Naive thymus-derived CD4-positive, alpha-beta T cell (primary cell): ENCODE data around the gene WNT3A. TPM values are rescaled to one million over a fixed set of nuclear protein-coding genes. Genes with fewer than 3 reads are reported as not detected.
A peak's percentile ranks its signal among the peaks of the same experiment; 100 is the strongest.

Source experiments
- ATAC-seq: fragments of 150-1000 bp; cut with Tn5 transposase; 2 replicates; pipeline ENCODE4 v1.10.0; 2021; ENCODE audit warnings: mild to moderate bottlenecking, moderate library complexity
- CTCF ChIA-PET: fragments of 350-600 bp; sonication (Branson Sonifier 250); formaldehyde crosslinking; loops from one replicate; lab custom pipeline; 2021; ENCODE audit warnings: antibody characterized with exemption; lab: Charles Lee
- POLR2A ChIA-PET: fragments of 350-600 bp; sonication (Branson Sonifier 250); formaldehyde crosslinking; loops from one replicate; lab custom pipeline; 2021; ENCODE audit warnings: antibody characterized with exemption, inconsistent platforms; lab: Charles Lee
- DNase-seq, 9 donors: peaks; one replicate each; pipeline versions ENCODE4 v3.0.0 to v3.0.0-alpha.2; 2020 to 2022; ENCODE audit warnings: mixed read lengths in 1 of 9
- H3K27ac ChIP-seq: one replicate; pipeline ENCODE4 v1.7.0; 2013; ENCODE audit warnings: mild to moderate bottlenecking, low read depth, low read length, moderate library complexity
- H3K27me3 ChIP-seq, 2 donors: one replicate each; pipeline ENCODE4 v1.7.0; 2013; ENCODE audit warnings: low read length in 2 of 2, mild to moderate bottlenecking in 2 of 2, moderate library complexity in 2 of 2; ENCODE audit not compliant: control insufficient read depth in 2 of 2, insufficient read depth in 2 of 2
- H3K36me3 ChIP-seq, 3 experiments: 1 replicate in 2 of 3; 2 replicates in 1 of 3; pipeline ENCODE4 v1.7.0; 2013; ENCODE audit warnings: low read length in 3 of 3, mild to moderate bottlenecking in 3 of 3, moderate library complexity in 1 of 3; ENCODE audit not compliant: insufficient read depth in 3 of 3, control insufficient read depth in 2 of 3
- H3K4me1 ChIP-seq, 2 donors: one replicate each; pipeline ENCODE4 v1.7.0; 2013; ENCODE audit warnings: low read length in 2 of 2, mild to moderate bottlenecking in 2 of 2, moderate library complexity in 1 of 2; ENCODE audit not compliant: control insufficient read depth in 2 of 2, insufficient read depth in 2 of 2
- H3K4me3 ChIP-seq: 2 replicates; pipeline ENCODE4 v1.7.0; 2013; ENCODE audit warnings: mild to moderate bottlenecking, low read length
- H3K9me3 ChIP-seq, 3 experiments: 1 replicate in 2 of 3; 2 replicates in 1 of 3; pipeline ENCODE4 v1.7.0; 2013; ENCODE audit warnings: low read length in 3 of 3; ENCODE audit not compliant: control insufficient read depth in 2 of 3
- H3K27ac Mint-ChIP-seq, 9 donors: one replicate each; pipeline ENCODE4 v1.8.0; 2020 to 2022; ENCODE audit warnings: mixed read lengths in 9 of 9, mild to moderate bottlenecking in 8 of 9, moderate library complexity in 5 of 9, inconsistent platforms in 2 of 9
- H3K27me3 Mint-ChIP-seq, 5 donors: one replicate each; pipeline ENCODE4 v1.8.0; 2021 to 2022; ENCODE audit warnings: mixed read lengths in 5 of 5, mild to moderate bottlenecking in 1 of 5
- H3K36me3 Mint-ChIP-seq, 5 donors: one replicate each; pipeline ENCODE4 v1.8.0; 2020 to 2022; ENCODE audit warnings: mixed read lengths in 5 of 5, mild to moderate bottlenecking in 3 of 5, inconsistent platforms in 1 of 5
- H3K4me1 Mint-ChIP-seq, 7 donors: one replicate each; pipeline ENCODE4 v1.8.0; 2020 to 2022; ENCODE audit warnings: mixed read lengths in 7 of 7, mild to moderate bottlenecking in 3 of 7, inconsistent platforms in 1 of 7
- H3K4me3 Mint-ChIP-seq, 10 donors: one replicate each; pipeline ENCODE4 v1.8.0; 2020 to 2022; ENCODE audit warnings: mild to moderate bottlenecking in 10 of 10, mixed read lengths in 10 of 10, moderate library complexity in 6 of 10, inconsistent platforms in 2 of 10
- H3K9me3 Mint-ChIP-seq, 11 donors: one replicate each; pipeline ENCODE4 v1.8.0; 2020 to 2022; ENCODE audit warnings: mixed read lengths in 11 of 11, mild to moderate bottlenecking in 4 of 11, inconsistent platforms in 1 of 11, moderate library complexity in 1 of 11
- intact Hi-C, 2 donors: fragments of 100-400 bp; cut with micrococcal nuclease; formaldehyde crosslinking; loops; one replicate each; pipeline ENCODE4 v1.15.1; 2023
- polyA plus RNA-seq, 2 donors: library from polyadenylated mRNA; unstranded; fragments of 300-500 nt; fragmentation: Illumina TruSeq; gene quantifications; one replicate each; pipeline ENCODE4 v1.2.3, GENCODE V29; 2021
- total RNA-seq, 6 experiments: library from RNA in 5 of 6; stranded (reverse) in 5 of 6; gene quantifications; 1 replicate in 5 of 6; 2 replicates in 1 of 6; pipeline ENCODE4 v1.2.3 and lab custom pipeline; 2021 to 2026

WNT3A gene
- total and polyA plus RNA-seq, 7 experiments from 2014 or later = not detected

DNA sequence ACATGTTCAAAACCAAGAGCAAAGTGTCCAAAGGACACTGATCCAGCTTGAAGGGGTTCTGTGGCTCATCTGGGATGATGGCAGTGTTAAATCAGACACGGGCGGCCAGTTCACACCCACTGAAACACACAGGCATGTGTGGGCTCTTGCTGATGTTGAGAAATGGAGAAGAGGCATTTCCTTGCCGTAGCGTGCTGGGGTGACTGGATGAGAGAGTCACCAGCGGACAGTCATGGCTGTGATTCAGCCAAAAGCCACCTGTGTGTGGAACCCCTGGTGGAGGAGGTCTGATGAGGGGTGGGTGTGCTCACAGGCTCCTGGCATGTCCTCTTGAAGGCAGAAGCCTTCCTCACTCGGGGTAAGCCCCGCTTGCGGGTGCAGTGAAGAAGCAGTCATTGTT is 89.1 kb downstream of the WNT3A start:
- CTCF ChIA-PET = no interaction called here
- Mint-ChIP-seq H3K27ac (peak overlapping the region in 4 of 9 donors; percentile 42 to 87 (median 69)), H3K4me3 (peak overlapping the region in 3 of 10 donors; percentile 4 to 41 (median 24)), H3K27me3 (no peaks in the 10 kb centered on the region), H3K4me1 (peaks cover 21 to 50% (median 43%) of the 10 kb centered on the region in 7 donors), H3K9me3 (peaks cover 0 to 19% (median 8%) of the 10 kb centered on the region in 11 donors), H3K36me3 (peaks cover 6 to 50% (median 25%) of the 10 kb centered on the region in 5 donors)
- Histone ChIP-seq H3K27me3 (no peaks in the 10 kb centered on the region), H3K4me3 (no peak overlapping the region), H3K27ac (no peak overlapping the region), H3K36me3 (peaks cover 6 to 65% (median 11%) of the 10 kb centered on the region in 3 experiments), H3K4me1 (peaks cover 17 to 23% of the 10 kb centered on the region in 2 donors), H3K9me3 (peaks cover 0 to 13% (median 0%) of the 10 kb centered on the region in 3 experiments)
- POLR2A ChIA-PET = interaction anchor here (1.1 to 1.9 kb wide), 2 partner anchors 9 to 14 kb away, joined by 3 to 5 read pairs; partner anchors contain the start of gene ARF1
- ATAC-seq = no peak
- intact Hi-C loops = no loop called here
- DNase-seq = no peak

DNA sequence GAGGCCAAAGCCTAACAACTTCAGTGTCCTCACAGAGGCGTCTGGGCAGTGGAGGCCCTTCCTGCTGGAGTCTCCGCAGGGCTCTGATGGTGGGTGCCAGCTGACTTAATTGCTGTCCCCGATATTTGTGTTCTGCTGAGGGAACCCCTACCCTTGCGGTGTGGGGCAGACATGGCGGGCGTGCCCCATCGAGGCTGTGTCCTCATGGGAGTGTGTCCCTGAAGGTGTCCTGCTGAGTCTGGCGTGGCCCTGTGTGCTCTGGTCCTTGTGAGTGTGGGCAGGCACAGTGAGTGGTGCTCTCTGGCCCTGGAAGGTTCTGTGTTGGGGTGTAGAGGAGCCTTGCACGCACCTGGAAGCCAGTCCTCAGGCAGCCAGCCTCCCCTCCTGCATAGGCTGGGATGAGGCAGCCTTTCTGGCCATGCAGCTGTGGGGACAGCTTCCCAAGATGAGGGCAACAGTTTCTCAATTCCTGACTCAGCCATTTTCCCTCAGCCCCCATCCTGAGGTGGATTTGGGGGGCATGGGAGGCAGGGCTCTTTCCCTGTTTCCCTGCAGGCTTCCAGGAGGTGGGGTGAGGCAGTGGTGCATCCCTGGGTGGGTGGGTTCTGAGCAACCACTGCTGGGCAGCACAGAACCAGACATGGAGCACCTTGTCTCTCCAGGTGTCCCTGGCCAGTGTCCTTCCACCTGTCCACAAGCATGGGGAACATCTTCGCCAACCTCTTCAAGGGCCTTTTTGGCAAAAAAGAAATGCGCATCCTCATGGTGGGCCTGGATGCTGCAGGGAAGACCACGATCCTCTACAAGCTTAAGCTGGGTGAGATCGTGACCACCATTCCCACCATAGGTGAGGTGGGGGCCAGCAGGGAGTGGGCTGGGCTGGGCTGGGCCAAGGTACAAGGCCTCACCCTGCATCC is 89.9 kb downstream of the WNT3A start:
- peaks cover 0 to 19% (median 8%) of the 10 kb centered on the region in 11 donors for H3K9me3 Mint-ChIP-seq
- no peak for ATAC-seq
- Histone ChIP-seq H3K27ac (no peak overlapping the region), H3K27me3 (no peaks in the 10 kb centered on the region), H3K36me3 (peaks cover 6 to 65% (median 11%) of the 10 kb centered on the region in 3 experiments), H3K9me3 (peaks cover 0 to 13% (median 0%) of the 10 kb centered on the region in 3 experiments), H3K4me1 (peaks cover 14 to 21% of the 10 kb centered on the region in 2 donors), H3K4me3 (no peak overlapping the region)
- ChIA-PET CTCF (no interaction called here), POLR2A (interaction anchor here (1.9 to 2.2 kb wide), 3 partner anchors 9 to 13 kb away, joined by 5 to 10 read pairs (median 8); partner anchors contain the start of genes ARF1 and MRPL55)
- DNase-seq = no peak
- no peak overlapping the region for H3K4me3 Mint-ChIP-seq
- H3K36me3 Mint-ChIP-seq = peaks cover 6 to 43% (median 25%) of the 10 kb centered on the region in 5 donors
- H3K27me3 Mint-ChIP-seq = no peaks in the 10 kb centered on the region
- peak overlapping the region in 1 of 9 donors; percentile 67 for H3K27ac Mint-ChIP-seq
- peaks cover 18 to 50% (median 42%) of the 10 kb centered on the region in 7 donors for H3K4me1 Mint-ChIP-seq
- intact Hi-C loops = no loop called here

DNA sequence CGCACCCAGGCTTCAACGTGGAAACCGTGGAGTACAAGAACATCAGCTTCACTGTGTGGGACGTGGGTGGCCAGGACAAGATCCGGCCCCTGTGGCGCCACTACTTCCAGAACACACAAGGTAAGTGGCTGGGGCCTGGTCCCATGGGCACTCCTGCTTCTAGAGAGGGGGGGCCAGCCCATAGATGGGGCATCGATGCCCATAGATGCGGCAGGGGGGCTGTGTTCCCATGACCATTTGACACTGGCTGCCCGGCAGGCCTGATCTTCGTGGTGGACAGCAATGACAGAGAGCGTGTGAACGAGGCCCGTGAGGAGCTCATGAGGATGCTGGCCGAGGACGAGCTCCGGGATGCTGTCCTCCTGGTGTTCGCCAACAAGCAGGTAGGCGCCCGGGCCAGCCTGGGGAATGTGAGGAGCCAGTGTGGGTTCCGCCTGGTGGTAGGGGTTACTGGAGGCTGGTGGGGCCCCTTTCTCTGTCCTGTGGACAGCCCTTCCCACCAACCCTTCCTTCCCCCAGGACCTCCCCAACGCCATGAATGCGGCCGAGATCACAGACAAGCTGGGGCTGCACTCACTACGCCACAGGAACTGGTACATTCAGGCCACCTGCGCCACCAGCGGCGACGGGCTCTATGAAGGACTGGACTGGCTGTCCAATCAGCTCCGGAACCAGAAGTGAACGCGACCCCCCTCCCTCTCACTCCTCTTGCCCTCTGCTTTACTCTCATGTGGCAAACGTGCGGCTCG is 90.7 kb downstream of the WNT3A start:
- peaks cover 12 to 19% of the 10 kb centered on the region in 2 donors for H3K4me1 ChIP-seq
- H3K27ac ChIP-seq = no peak overlapping the region
- peaks cover 6 to 65% (median 11%) of the 10 kb centered on the region in 3 experiments for H3K36me3 ChIP-seq
- Mint-ChIP-seq H3K27me3 (no peaks in the 10 kb centered on the region), H3K27ac (peak overlapping the region in 3 of 9 donors; percentile 26 to 86 (median 81)), H3K9me3 (peaks cover 0 to 19% (median 8%) of the 10 kb centered on the region in 11 donors), H3K4me1 (peaks cover 18 to 41% (median 34%) of the 10 kb centered on the region in 7 donors), H3K36me3 (peaks cover 6 to 36% (median 25%) of the 10 kb centered on the region in 5 donors), H3K4me3 (no peak overlapping the region)
- ChIA-PET CTCF (no interaction called here), POLR2A (interaction anchor here (2.0 to 2.2 kb wide), 2 partner anchors 11 to 14 kb away, joined by 8 to 10 read pairs; partner anchors contain the start of genes ARF1 and MRPL55)
- ATAC-seq (no peak), DNase-seq (no peak)
- intact Hi-C loops = no loop called here
- H3K4me3 ChIP-seq = no peak overlapping the region
- H3K27me3 ChIP-seq = no peaks in the 10 kb centered on the region
- peaks cover 0 to 13% (median 0%) of the 10 kb centered on the region in 3 experiments for H3K9me3 ChIP-seq

DNA sequence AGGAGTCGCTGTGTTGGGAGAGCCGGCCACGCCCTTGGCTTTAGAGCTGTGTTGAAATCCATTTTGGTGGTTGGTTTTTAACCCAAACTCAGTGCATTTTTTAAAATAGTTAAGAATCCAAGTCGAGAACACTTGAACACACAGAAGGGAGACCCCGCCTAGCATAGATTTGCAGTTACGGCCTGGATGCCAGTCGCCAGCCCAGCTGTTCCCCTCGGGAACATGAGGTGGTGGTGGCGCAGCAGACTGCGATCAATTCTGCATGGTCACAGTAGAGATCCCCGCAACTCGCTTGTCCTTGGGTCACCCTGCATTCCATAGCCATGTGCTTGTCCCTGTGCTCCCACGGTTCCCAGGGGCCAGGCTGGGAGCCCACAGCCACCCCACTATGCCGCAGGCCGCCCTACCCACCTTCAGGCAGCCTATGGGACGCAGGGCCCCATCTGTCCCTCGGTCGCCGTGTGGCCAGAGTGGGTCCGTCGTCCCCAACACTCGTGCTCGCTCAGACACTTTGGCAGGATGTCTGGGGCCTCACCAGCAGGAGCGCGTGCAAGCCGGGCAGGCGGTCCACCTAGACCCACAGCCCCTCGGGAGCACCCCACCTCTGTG is 91.6 kb downstream of the WNT3A start:
- POLR2A ChIA-PET = interaction anchor here (2.0 to 2.2 kb wide), 2 partner anchors 10 to 15 kb away, joined by 8 to 10 read pairs; partner anchors contain the start of genes ARF1 and MRPL55
- peak overlapping the region in 1 of 10 donors; percentile 42 for H3K4me3 Mint-ChIP-seq
- H3K27me3 Mint-ChIP-seq = no peaks in the 10 kb centered on the region
- H3K36me3 Mint-ChIP-seq = peaks cover 6 to 29% (median 25%) of the 10 kb centered on the region in 5 donors
- Histone ChIP-seq H3K4me3 (no peak overlapping the region), H3K27me3 (no peaks in the 10 kb centered on the region), H3K36me3 (peaks cover 6 to 69% (median 11%) of the 10 kb centered on the region in 3 experiments), H3K4me1 (peaks cover 14 to 20% of the 10 kb centered on the region in 2 donors), H3K9me3 (peaks cover 0 to 13% (median 0%) of the 10 kb centered on the region in 3 experiments), H3K27ac (no peak overlapping the region)
- DNase-seq = no peak
- H3K9me3 Mint-ChIP-seq = peaks cover 0 to 23% (median 10%) of the 10 kb centered on the region in 11 donors
- CTCF ChIA-PET = interaction anchor here (0.9 kb wide), 1 partner anchor 11 kb away, joined by 3 read pairs; no protein-coding TSS in a partner anchor
- H3K4me1 Mint-ChIP-seq = peaks cover 20 to 42% (median 37%) of the 10 kb centered on the region in 7 donors
- H3K27ac Mint-ChIP-seq = peak overlapping the region in 2 of 9 donors; percentile 25 to 54
- ATAC-seq = no peak
- intact Hi-C loops = no loop called here

GRCh38 chr1:228099331-228099732 is 92.5 kb downstream of the WNT3A start:
- Histone ChIP-seq H3K36me3 (peaks cover 6 to 64% (median 11%) of the 10 kb centered on the region in 3 experiments), H3K27me3 (no peaks in the 10 kb centered on the region), H3K9me3 (peaks cover 0 to 6% (median 0%) of the 10 kb centered on the region in 3 experiments), H3K27ac (no peak overlapping the region), H3K4me3 (no peak overlapping the region), H3K4me1 (peaks cover 23 to 28% of the 10 kb centered on the region in 2 donors)
- H3K36me3 Mint-ChIP-seq = peaks cover 6 to 24% (median 20%) of the 10 kb centered on the region in 5 donors
- peaks cover 0 to 19% (median 9%) of the 10 kb centered on the region in 11 donors for H3K9me3 Mint-ChIP-seq
- no peaks in the 10 kb centered on the region for H3K27me3 Mint-ChIP-seq
- DNase-seq (no peak), ATAC-seq (no peak)
- H3K4me1 Mint-ChIP-seq = peaks cover 20 to 44% (median 35%) of the 10 kb centered on the region in 7 donors
- peak overlapping the region in 4 of 9 donors; percentile 48 to 67 (median 60) for H3K27ac Mint-ChIP-seq
- intact Hi-C loops = no loop called here
- POLR2A ChIA-PET = interaction anchor here (1.0 to 2.2 kb wide), 4 partner anchors 9 to 359 kb away, joined by 3 to 10 read pairs (median 6); partner anchors contain the start of gene ARF1
- H3K4me3 Mint-ChIP-seq = peak overlapping the region in 3 of 10 donors; percentile 34 to 50 (median 42)
- CTCF ChIA-PET = interaction anchor here (0.9 to 1.0 kb wide), 2 partner anchors 10 to 12 kb away, joined by 3 to 4 read pairs; no protein-coding TSS in a partner anchor
